Breast epithelium (tissue), 3 donors: Measurements from ENCODE around the gene OTUD5.

Experiments used
- CTCF ChIP-seq, 3 donors: fragments of 450-650 bp; IDR thresholded peaks; one replicate each; pipeline ENCODE4 v1.5.1; 2016 to 2017; ENCODE audit warnings: antibody characterized with exemption in 3 of 3, mild to moderate bottlenecking in 3 of 3, moderate library complexity in 3 of 3
- POLR2A ChIP-seq: fragments of 450-650 bp; IDR thresholded peaks from one replicate; pipeline ENCODE4 v1.6.1; 2016; ENCODE audit warnings: antibody characterized with exemption, mild to moderate bottlenecking, moderate library complexity

- TF ChIP-seq CTCF (IDR thresholded peaks at IDR 0.05) (no peak), POLR2A (no peak)
These were observed 4.2 kb upstream of the OTUD5 start for GRCh38 chrX:48961585-48962091.
